ENCODE data around the gene RUNX1. TPM values are rescaled to one million over a fixed set of nuclear protein-coding genes. Genes with fewer than 3 reads are reported as not detected.

The RUNX1 gene
- total RNA-seq, 1 experiment from 2014 or later, result 55.2 TPM

- ChIA-PET POLR2A (ENCODE audit: unreplicated experiment) (no interaction called here), CTCF (no interaction called here)
- Histone ChIP-seq H3K9me3 (ENCODE audit: low read length) (no peaks in the 10 kb centered on the region), H3K4me2 (ENCODE audit: low read length) (no peak overlapping the region), H3K9me2 (replicated peaks; ENCODE audit: low read length) (no peaks in the 10 kb centered on the region), H3K27me3 (ENCODE audit: low read length) (no peaks in the 10 kb centered on the region), H3K4me3 (ENCODE audit: low read length) (no peak overlapping the region), H3K9ac (ENCODE audit: low read length) (no peak overlapping the region), H3K79me2 (ENCODE audit: low read length) (peaks cover 16% of the 10 kb centered on the region; the same call in 1 of the 2 replicates), H3F3A (ENCODE audit: low read length, unreplicated experiment) (peaks cover under 1% of the 10 kb centered on the region), H3K36me3 (ENCODE audit: low read depth, low read length) (peaks cover 83% of the 10 kb centered on the region), H2AFZ (ENCODE audit: low read length) (no peak overlapping the region), H4K20me1 (ENCODE audit: low read length) (no peaks in the 10 kb centered on the region), H3K4me1 (ENCODE audit: insufficient read depth, low read length) (peaks cover 27% of the 10 kb centered on the region), H3K27ac (ENCODE audit: low read length) (no peak overlapping the region)
- intact Hi-C loops (cut with micrococcal nuclease), result no loop called here
- no TSS peak for BruUV-seq (replicated peaks)
- DNase-seq (no peak), ATAC-seq (no peak)
- TF ChIP-seq CTCF (conservative IDR thresholded peaks at IDR 0.05; ENCODE audit: low read depth, low read length) (no peak), EZH2 (IDR thresholded peaks at IDR 0.05; ENCODE audit: low read length, unreplicated experiment) (no peak), EZH2phosphoT487 (IDR thresholded peaks at IDR 0.05; ENCODE audit: borderline replicate concordance, low read length) (no peak)
Observed at GRCh38 chr21:34817821-34818661, 231.1 kb downstream of the RUNX1 start.

- H3K4me3 ChIP-seq (ENCODE audit: low read length), result no peak overlapping the region
- H3K27ac ChIP-seq (ENCODE audit: low read length), result no peak overlapping the region
- H3K9me2 ChIP-seq (replicated peaks; ENCODE audit: low read length), result no peaks in the 10 kb centered on the region
- no TSS peak for BruUV-seq (replicated peaks)
- peaks cover 5% of the 10 kb centered on the region for H3F3A ChIP-seq (ENCODE audit: low read length, unreplicated experiment)
- ATAC-seq (no peak), DNase-seq (no peak)
- H3K4me1 ChIP-seq (ENCODE audit: insufficient read depth, low read length), result peaks cover 46% of the 10 kb centered on the region
- H3K27me3 ChIP-seq (ENCODE audit: low read length), result no peaks in the 10 kb centered on the region
- no peaks in the 10 kb centered on the region for H4K20me1 ChIP-seq (ENCODE audit: low read length)
- H3K36me3 ChIP-seq (ENCODE audit: low read depth, low read length), result peaks cover 71% of the 10 kb centered on the region
- intact Hi-C loops (cut with micrococcal nuclease), result no loop called here
- ChIA-PET POLR2A (ENCODE audit: unreplicated experiment) (no interaction called here), CTCF (no interaction called here)
- H2AFZ ChIP-seq (ENCODE audit: low read length), result no peak overlapping the region
- H3K9ac ChIP-seq (ENCODE audit: low read length), result no peak overlapping the region
- H3K4me2 ChIP-seq (ENCODE audit: low read length), result no peak overlapping the region
- TF ChIP-seq CTCF (conservative IDR thresholded peaks at IDR 0.05; ENCODE audit: low read depth, low read length) (no peak), EZH2phosphoT487 (IDR thresholded peaks at IDR 0.05; ENCODE audit: borderline replicate concordance, low read length) (no peak), EZH2 (IDR thresholded peaks at IDR 0.05; ENCODE audit: low read length, unreplicated experiment) (no peak)
- H3K79me2 ChIP-seq (ENCODE audit: low read length), result peaks cover 13% of the 10 kb centered on the region
- H3K9me3 ChIP-seq (ENCODE audit: low read length), result no peaks in the 10 kb centered on the region
Observed at GRCh38 chr21:34815831-34816705, 233.0 kb downstream of the RUNX1 start.
